Stimulated activated CD8-positive, alpha-beta memory T cell treated with anti-CD3 and anti-CD28 coated beads, Interleukin-15, amount 100 ng/mL, for 1 hour (primary cell): ENCODE measurements around the gene GCA.

ENCODE experiments used
- DNase-seq: peaks from one replicate; pipeline ENCODE4 v3.0.0-alpha.2; 2020; ENCODE audit warnings: low read depth

The GCA gene, protein sequence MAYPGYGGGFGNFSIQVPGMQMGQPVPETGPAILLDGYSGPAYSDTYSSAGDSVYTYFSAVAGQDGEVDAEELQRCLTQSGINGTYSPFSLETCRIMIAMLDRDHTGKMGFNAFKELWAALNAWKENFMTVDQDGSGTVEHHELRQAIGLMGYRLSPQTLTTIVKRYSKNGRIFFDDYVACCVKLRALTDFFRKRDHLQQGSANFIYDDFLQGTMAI

DNA sequence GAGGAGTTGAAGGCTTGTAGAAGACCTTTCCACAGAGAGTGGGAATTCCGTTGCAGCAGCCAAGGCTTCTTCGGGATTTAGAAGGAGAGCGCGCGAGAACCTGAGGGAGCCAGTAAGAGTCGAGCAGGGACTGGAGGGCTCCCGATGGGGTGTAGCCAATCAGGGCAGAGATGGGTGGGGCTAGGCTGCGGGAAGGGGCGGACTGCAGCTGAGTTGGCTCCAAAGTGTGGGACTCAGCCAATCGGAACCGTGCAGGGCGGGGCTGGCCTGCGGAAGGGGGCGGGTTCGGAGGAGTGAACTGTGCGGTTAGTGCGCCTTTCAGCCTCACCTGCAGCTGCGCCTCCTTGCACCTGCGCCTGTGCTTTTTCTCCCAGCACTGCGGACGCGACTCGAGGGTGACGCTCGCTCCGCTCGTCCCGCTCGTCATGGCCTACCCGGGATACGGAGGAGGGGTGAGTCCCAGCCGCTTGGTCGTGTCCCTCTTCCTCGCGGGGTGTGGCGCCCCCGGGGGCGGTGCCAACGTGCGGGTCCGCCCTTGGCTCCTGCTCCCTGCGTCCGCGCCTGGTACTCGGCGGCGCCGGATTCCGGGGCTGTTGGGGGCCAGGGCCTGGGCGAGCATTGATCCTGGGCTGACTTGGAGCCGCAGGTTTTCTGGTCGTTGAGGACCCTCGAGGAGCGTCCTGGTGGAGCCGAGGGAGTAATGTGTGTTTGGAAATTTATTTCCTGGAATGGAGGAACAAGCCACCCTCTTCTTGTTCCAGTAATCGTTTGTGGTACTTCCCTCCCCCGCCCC is at the start of gene GCA:
TSS of gene GCA (plus strand) at position 309 of the 793 bp plus-strand sequence. CDS start at position 426, 117 bp downstream.
- DNase-seq = peak; percentile 95

DNA sequence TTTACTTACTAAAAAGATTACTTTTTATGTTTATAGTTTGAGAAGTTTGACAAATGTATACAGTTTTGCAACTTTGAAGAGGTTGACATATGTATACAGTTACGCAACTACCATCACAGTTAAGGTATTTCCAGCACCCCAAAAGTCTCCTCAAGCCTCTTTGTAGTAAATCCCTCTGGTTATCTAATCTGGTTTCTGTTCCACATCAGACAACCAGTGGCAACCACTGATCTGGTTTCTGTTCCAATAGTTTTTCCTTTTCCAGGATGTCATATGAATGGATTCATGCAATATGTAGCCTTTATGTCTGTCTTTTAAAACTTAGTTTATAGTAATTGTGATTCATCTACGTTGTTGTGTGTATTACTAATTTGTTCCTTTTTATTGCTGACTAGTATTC is 48.9 kb upstream of the GCA start:
- DNase-seq = no peak

DNA sequence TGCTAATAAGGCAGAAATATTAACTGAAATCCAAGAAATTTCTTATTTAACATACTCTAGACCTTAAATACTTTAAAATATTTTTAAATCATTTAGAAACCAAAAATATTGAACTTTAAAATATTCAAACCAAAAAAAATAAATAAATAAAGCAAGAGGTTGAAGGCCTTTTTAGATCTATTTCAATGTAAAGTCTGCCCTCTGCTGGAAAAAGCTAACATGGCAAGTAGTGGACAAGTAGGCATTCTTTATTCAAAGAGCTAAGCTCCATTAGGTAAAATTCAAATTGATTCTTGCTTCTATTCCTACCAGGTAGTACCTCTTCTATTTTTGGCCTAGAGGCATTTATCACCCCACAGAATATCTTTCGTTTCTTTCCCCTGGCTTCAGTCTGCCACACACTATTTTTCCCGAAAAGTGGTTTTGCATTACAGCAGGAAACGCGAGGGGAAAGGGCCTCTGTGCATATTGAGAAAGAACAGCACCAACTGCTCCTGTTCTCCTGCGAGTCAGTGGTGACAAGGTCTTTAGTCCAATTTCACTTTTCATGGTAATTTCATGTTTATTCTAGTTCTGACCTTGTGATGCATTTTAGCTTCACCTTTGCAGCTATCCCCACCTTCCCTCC is 45.9 kb upstream of the GCA start:
- peak; percentile 34 for DNase-seq

DNA sequence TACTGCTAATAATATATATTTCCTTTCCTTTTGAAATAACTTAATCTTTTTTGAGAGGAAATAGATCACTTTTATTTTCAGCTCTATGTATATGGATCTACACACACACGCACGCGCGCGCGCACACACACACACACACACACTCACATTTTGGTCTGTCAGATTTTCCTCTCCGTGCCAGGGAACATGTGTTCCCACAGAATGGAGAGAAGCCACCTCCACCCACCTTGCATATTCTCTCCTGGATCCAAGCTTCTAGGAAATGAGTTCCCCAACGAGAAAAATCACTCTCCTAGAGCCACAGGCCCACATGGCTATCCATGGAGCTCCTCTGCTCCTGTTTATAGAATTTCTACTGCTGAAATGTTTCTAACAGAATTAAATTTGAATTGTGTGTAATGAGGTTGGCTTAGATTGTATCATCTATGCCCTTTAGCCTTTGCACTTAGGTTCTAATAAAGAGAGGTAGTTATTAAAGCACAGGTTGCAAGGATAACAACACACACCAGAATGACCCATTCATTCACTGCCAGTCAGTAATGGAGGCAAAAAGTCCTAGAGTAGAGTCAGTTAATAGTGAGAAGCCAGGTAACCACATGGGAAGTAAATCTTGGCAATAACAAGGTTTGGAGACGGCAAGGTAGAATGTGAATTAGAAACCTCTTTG is 45.1 kb upstream of the GCA start:
- DNase-seq = no peak

DNA sequence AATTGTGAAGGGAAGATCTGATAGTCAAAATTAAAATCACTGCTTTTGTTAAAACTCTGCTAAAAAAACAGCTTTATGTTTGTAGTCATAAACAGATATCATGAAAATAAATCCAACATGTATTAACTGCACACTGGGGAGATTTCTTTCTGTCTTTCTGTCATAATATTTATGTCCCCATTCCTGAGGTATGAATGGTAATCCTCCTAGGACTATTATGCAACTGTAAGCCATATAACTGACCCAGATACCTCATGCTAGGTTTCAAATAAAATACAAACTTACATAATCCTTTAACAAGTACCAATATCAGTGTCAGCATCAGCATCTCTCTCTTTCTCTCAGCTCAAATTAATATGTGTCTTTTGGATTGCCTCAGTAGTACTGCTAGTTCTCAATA is 43.7 kb upstream of the GCA start:
- DNase-seq = no peak

DNA sequence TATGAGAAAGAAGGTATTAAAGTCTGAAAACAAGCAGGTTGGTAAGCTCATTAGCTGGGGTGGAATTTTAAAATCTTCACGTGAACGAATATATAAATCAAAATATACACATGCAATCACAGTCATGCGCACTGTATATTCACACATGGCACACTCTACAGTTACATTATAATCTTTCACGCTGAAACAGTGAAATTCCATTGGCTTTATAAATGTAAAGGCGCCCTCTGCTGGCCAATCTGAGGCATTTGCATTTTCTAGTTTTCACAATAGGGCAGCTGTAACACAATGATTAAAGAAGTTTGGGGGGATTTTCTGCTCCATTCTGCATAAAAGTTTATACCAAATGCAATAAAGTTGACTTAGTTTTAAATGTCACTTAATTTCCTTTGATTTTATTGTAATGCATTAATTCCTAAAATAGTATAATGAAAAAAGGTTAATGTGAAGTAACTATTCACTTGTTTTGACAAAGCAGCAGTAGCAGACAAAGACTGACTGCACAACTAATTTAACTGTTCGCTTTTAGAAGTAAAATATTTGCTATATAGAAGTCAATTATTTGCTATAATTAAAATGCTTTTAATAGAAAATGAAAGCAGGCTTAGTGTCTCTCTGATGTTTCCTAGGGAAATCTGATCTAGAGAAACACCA is 42.7 kb upstream of the GCA start:
- peak; percentile 32 for DNase-seq

DNA sequence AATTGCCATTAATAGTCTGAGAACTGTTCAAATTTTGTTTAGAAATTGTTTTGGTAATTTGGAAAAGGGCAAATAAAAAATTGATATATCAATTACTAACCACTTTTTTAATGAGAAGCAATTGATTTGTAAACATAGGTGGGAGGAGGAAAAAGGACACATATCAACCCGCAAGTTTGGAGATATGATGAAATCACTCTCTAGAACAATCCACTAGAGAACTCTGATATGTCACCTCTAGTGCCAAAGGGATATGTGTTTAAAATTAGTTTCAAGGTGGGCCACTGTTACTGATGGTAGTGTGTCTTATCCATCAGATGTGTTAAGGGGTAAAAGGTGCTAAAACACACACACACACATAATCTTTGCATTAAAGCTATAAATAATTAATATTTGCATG is 42.1 kb upstream of the GCA start:
- DNase-seq = no peak

DNA sequence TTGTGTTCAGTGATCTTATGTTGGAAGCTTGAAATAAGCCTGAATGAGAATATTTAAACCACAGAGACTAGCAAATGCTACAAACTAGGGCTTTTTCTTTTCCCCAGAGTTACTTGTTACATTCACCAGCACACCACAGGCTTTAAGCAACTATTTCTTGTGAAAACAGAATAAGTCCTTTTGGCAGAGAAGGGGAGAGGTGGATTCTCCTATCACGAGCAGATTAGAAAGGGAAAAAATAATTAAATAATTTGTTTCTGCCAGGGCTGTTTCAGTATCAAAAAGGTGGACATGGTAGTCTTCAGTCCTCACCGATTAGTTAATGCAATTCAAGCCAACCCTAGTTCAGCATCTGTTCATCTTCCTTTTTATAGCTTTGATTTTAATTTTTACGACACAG is 38.0 kb upstream of the GCA start:
- DNase-seq = no peak

DNA sequence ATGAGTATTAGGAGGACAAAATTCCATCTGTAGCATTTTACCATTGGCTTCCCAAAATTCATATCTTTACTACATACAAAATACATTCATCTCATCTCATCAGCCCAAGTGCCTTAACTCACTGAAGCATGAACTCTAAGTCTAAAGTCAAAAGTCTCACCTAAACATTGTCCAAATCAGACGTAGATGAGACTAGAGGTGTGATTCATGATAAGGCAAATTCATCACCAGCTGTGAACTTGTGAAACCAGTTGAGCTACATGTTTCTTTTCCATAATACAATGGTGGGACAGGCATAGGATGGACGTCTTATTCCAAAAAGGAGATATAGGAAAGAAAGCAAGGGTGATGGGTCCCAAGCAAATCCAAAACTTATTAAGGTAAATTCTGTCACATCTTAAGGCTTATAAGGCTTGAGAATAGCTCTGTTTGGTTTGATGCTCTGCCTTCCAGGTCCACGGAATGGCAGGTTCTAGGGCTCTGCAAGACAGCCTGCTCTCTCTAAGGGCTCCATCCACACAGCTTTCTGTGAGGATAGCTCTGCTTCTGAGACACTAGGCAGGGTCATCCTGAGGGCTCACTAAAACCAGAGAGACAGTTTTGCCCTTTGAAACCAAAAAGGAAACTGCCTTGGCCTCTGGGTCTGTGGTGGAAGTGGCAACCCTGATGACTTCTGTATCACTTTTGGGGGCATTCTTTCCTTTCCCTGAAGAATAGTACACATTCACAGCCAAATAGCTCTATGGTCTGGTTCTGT is 35.0 kb upstream of the GCA start:
- DNase-seq = no peak

DNA sequence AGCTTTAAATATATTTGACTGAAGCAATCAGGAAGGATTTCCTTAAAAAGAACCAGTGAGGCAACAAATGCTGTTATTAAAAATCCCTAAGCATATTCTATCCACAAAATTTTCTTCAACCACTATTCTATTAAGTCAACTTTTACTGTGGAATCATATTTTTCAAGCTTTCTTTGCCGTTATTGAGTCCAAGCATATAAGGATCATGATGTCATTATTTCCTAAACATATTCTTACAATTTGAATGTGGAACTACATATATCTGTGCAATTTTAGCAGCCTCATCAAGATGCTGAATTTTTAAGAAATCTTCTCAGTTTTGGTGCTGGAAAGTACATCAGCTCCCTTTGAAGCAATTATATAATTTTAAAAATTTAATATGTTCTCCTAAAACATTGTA is 31.1 kb upstream of the GCA start:
- no peak for DNase-seq

DNA sequence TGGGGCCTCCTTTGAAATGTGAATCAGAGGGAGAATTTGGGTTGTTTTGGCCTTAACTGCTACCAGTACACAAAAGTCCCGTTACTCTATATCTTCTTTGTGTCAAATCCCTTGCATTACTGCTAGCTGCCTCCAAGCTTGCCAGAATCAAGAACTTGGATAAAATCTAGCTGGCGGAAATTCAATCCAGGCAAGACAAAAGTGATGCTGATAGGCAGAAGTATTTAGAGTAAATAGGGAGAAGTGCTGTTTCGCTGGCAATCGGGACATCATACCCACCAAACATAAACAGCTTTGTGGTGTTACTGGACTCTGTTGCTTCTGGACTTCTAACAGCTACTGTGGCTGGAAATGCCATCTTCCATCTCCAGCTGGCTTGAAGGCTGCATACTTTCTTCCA is 28.0 kb upstream of the GCA start:
- no peak for DNase-seq

DNA sequence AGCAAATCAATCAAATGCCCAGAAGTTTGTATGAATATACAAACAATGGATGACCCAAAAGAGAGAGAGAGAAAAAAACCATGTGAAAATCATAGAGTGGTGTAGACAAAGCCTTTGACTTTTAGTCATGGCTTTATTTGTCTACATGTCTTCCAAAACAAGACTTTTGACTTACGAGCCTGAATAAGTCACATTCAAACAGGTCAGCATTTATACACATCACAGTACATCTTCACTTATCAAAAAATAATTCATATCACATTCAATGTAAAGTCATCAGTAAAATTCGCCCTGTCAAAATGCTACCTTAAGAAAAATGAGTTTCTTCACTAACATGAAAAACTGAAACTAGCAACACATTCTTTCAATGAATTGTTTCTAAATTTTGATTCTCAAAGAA is 27.3 kb upstream of the GCA start:
- no peak for DNase-seq

DNA sequence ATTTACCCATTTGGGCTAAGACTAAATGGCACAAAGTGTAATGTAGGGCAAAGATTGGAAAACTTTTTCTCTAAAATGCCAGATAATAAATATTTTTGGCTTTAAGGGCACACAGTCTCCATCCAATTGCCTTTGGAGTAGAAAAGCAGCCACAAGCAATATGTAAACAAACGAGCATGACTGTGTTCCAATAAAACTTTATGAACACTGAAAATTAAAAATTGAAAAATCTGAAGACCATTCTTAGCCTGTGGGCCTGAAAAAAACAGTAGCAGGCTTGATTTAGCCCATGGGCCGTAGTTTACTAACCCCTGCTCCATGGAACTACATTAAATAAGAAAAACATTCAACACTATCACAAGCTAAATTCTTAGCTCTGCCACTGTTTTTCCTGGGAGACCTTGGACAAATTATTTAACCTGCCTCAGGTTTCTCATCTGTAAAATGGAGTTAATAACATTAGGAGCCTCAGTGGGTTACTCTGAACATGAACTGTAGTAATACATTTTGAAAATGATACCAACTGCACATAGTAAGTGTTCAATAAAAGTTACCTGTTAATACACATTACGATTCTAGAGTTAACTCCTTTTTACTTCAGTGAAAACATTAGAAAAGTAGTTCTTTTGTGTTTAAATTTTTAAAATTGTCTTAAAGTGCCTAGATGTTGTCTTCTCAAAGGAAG is 26.7 kb upstream of the GCA start:
- no peak for DNase-seq

DNA sequence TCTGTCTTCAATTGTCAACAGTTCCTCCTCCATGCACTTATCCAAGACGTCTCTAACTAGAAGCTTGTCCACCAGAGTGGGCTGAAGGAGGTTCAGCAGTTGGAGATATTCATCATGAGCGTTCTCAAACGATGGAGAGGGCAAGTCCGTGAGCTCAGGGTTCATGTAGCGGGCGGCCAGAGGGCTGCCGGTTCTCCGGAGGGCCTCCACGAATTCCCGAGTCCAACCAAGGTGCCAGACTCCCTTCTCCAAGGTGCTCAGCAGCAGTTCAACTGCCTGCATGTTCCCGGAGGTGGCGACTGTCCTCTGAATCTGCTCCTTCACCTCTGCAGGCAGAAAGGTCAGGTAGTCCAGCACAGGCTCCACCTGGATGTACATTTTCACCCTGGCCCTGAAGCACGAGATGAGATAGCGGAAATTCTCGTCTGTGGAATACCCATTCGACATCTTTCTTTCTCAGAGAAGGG is 26.0 kb upstream of the GCA start:
- no peak for DNase-seq

DNA sequence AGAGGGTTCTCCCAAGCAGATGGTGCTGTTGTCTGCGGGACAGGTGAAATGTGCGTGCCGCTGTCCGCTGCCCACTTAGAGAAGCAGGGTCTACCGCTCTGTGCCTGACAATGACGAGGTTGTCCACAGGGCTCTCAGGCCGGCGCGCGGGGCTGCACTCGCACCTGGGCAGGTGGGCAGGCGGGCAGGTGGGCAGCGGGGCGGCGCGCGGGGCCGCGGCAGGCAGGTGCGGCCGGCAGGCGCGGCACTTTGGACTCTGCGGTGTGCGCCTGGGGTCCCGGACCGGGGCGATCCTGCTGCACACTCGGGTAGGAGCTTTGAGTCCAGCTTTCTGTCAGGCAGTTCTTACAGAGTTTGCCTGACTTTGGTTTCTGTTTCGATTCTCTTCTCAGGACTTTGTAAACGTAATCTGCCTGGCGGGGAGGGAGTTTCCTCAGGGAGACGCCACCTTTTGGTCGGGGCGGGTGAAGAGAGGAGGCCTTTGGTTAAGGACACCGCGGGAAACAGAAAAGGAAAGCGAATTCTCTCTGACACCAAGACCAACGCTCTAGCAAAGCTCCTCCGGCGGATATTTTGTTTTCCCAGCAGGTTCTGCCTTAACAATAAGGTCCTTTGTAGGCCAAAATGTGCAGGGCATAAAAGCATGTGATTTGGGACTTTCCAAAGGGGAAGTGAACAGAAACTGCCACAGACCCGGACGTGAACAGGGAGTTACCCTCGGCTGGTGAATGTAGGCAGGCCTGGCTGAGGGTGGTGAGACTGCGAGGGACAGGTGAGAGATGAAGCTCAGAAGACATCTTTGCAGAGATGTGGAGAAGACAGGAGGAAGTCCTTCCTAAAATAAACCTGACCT is 25.4 kb upstream of the GCA start, which contains the start of gene IFIH1:
TSS of gene IFIH1 (minus strand) at position 357 of the 853 bp plus-strand sequence. CDS start 377 bp downstream, outside the sequence.
- peak; percentile 48 for DNase-seq

DNA sequence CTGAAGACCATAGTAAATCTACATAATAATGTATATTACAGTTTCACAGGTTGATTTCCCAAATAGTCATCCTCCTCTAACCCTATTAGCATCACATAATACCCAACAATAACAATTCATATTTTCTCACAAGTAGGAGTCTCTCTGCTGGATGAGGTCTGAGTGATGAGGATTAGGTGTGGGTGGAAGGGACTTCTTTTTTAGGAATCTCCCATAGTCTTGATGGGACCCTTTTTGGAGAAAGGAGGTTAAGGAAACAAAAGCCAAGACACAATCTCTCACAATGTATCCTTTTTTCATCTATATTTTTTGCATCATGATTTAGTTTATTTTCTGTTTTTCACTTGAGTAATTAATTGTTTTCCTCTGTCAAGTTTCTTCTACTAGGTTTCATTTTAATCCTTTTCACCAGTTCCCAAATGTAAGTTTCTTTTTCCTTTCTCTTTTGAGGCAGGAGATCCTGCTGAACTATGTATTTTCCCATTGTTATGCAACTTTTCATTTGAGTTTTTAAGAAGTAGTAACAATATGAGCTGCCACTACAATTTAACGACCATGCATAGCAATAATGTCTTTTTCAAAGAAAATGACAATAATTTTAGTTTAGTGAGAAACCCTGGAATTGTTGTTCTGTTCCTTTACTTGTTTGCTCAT is 22.9 kb upstream of the GCA start:
- no peak for DNase-seq

DNA sequence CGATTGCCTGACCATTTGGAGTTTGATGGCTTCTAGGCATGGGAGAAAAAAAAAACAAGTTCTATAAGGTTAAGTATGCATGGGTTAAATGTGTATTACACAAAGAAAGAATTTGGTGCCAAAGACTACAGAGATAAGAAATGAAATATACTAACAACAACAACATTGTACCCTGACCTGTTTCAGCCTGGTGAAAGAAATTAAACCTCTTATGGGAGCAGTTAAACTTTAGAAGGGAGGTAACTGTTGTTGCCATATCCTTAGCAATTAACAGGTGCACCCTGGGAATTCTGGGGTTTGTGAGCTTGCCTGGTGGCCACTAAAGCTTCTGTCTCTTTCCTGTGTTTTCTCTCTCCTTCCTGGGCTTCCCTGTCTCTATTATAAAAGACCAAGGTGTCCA is 19.0 kb upstream of the GCA start:
- DNase-seq = no peak

DNA sequence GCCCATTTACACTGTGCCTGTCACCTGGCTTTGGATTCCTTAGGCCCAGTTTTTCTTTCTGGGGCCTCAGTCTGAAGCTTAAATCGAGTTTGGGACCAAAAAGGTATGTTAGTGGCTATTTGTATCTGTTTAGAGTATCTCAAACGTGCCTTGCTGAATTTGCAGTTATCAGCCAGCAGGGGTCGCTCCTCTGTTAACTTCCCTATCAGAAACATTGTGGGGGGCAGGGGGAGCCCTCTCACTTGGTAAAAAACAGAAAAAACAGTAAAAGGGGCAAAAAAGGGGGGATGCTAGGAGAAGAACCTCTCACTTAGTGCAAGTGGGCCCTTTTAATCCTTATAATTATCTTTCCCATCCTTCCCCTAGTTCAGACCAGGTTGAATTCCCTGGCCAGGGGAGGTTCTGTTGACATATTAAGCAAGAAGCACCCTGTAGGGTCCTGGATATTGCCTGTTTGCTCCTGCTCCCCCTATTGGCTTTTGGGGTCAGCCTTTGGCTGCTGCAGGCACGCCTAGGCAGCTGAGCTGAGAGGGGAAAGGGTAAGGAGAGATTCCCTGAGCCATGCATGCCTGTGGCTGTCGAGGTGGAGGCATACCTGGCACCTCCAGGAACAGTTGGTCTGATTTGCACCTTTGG is 16.7 kb upstream of the GCA start:
- DNase-seq = no peak

DNA sequence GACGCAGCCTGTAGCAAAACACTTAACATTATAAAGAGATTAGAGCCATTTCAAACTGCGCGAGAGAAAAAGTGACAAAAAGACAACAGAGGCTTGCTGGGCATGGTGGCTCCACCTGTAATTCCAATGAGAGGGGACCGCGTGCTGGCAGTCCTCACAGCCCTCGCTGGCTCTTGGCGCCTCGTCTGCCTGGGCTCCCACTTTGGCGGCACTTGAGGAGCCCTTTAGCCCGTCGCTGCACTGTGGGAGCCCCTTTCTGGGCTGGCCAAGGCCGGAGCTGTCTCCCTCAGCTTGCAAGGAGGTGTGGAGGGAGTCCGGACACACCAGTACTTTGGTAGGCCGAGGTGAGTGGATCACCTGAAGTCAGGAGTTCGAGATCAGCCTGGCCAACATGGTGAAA is 16.1 kb upstream of the GCA start:
- no peak for DNase-seq
